HEK293 (cell line): ENCODE data around the gene RPS6KA2.
A peak's percentile ranks its signal among the peaks of the same experiment; 100 is the strongest.

ENCODE experiments used
- ATF2 ChIP-seq: fragments of 450-650 bp; formaldehyde crosslinking; IDR thresholded peaks from 2 replicates; pipeline ENCODE4 v1.5.1; 2016; ENCODE audit warnings: missing biosample characterization, missing genetic modification characterization, low read depth
- ELK4 ChIP-seq: IDR thresholded peaks from 2 replicates; pipeline ENCODE4 v1.6.1; 2011; ENCODE audit warnings: mild to moderate bottlenecking, low read depth, low read length, borderline replicate concordance
- HOXA7 ChIP-seq: sonication (generic); formaldehyde crosslinking; IDR thresholded peaks from 2 replicates; pipeline ENCODE4 v1.8.1; 2022; ENCODE audit warnings: missing genetic modification reagents, borderline replicate concordance
- KLF17 ChIP-seq: fragments of 450-650 bp; formaldehyde crosslinking; IDR thresholded peaks from 2 replicates; pipeline ENCODE4 v1.5.1; 2016; ENCODE audit warnings: missing biosample characterization, missing genetic modification characterization
- PRDM1 ChIP-seq: fragments of 450-650 bp; formaldehyde crosslinking; IDR thresholded peaks from 2 replicates; pipeline ENCODE4; 2016; ENCODE audit warnings: missing biosample characterization, missing genetic modification characterization
- REPIN1 ChIP-seq: fragments of 450-650 bp; formaldehyde crosslinking; IDR thresholded peaks from 2 replicates; pipeline ENCODE4 v1.5.1; 2017; ENCODE audit warnings: missing biosample characterization, missing genetic modification characterization, low read depth
- SALL2 ChIP-seq: fragments of 450-650 bp; formaldehyde crosslinking; IDR thresholded peaks from 2 replicates; pipeline ENCODE4 v1.5.0; 2017; ENCODE audit warnings: missing biosample characterization, mild to moderate bottlenecking, missing genetic modification characterization, borderline replicate concordance
- TSHZ1 ChIP-seq: fragments of 450-650 bp; formaldehyde crosslinking; IDR thresholded peaks from 2 replicates; pipeline ENCODE4 v1.5.1; 2016; ENCODE audit warnings: missing biosample characterization, missing genetic modification characterization, borderline replicate concordance
- ZBTB26 ChIP-seq: fragments of 450-650 bp; formaldehyde crosslinking; optimal IDR thresholded peaks from 2 replicates; pipeline ENCODE3; 2016; ENCODE audit warnings: missing biosample characterization, mild to moderate bottlenecking, missing genetic modification characterization
- ZNF10 ChIP-seq: fragments of 450-650 bp; formaldehyde crosslinking; IDR thresholded peaks from 2 replicates; pipeline ENCODE4 v1.5.1; 2017; ENCODE audit warnings: missing biosample characterization, missing genetic modification characterization
- ZNF175 ChIP-seq: fragments of 450-650 bp; formaldehyde crosslinking; IDR thresholded peaks from 2 replicates; pipeline ENCODE4 v1.5.1; 2016; ENCODE audit warnings: missing biosample characterization, missing genetic modification characterization
- ZNF202 ChIP-seq: fragments of 450-650 bp; formaldehyde crosslinking; IDR thresholded peaks from 2 replicates; pipeline ENCODE4 v1.5.1; 2016; ENCODE audit warnings: missing biosample characterization, missing genetic modification characterization, borderline replicate concordance
- ZNF26 ChIP-seq: fragments of 450-650 bp; formaldehyde crosslinking; IDR thresholded peaks from 2 replicates; pipeline ENCODE4 v1.5.1; 2016; ENCODE audit warnings: missing biosample characterization, missing genetic modification characterization
- ZNF324 ChIP-seq: fragments of 450-650 bp; formaldehyde crosslinking; IDR thresholded peaks from 2 replicates; pipeline ENCODE4 v1.5.1; 2016; ENCODE audit warnings: missing biosample characterization, missing genetic modification characterization
- ZNF398 ChIP-seq: fragments of 450-650 bp; formaldehyde crosslinking; IDR thresholded peaks from 2 replicates; pipeline ENCODE4 v1.5.1; 2017; ENCODE audit warnings: missing biosample characterization, missing genetic modification characterization
- ZNF449 ChIP-seq: fragments of 450-650 bp; formaldehyde crosslinking; IDR thresholded peaks from 2 replicates; pipeline ENCODE4 v1.5.1; 2017; ENCODE audit warnings: missing biosample characterization, mild to moderate bottlenecking, missing genetic modification characterization, moderate library complexity
- ZNF473 ChIP-seq: fragments of 450-650 bp; formaldehyde crosslinking; IDR thresholded peaks from 2 replicates; pipeline ENCODE4 v1.5.1; 2017; ENCODE audit warnings: missing biosample characterization, missing genetic modification characterization
- ZNF501 ChIP-seq: fragments of 450-650 bp; formaldehyde crosslinking; IDR thresholded peaks from 2 replicates; pipeline ENCODE4 v1.5.1; 2016; ENCODE audit warnings: missing biosample characterization, missing genetic modification characterization
- ZNF544 ChIP-seq: fragments of 450-650 bp; formaldehyde crosslinking; IDR thresholded peaks from 2 replicates; pipeline ENCODE4 v1.5.0; 2017; ENCODE audit warnings: missing biosample characterization, missing genetic modification characterization
- ZNF558 ChIP-seq: fragments of 450-650 bp; formaldehyde crosslinking; IDR thresholded peaks from 2 replicates; pipeline ENCODE4 v1.5.1; 2016; ENCODE audit warnings: missing biosample characterization, missing genetic modification characterization
- ZNF561 ChIP-seq: fragments of 450-650 bp; IDR thresholded peaks from 2 replicates; pipeline ENCODE4 v1.5.1; 2018; ENCODE audit warnings: missing biosample characterization, missing genetic modification characterization, borderline replicate concordance
- ZNF623 ChIP-seq: fragments of 450-650 bp; formaldehyde crosslinking; IDR thresholded peaks from 2 replicates; pipeline ENCODE4 v1.5.1; 2016; ENCODE audit warnings: missing biosample characterization, missing genetic modification characterization
- ZNF747 ChIP-seq: fragments of 450-650 bp; formaldehyde crosslinking; IDR thresholded peaks from 2 replicates; pipeline ENCODE4 v1.5.1; 2016; ENCODE audit warnings: missing biosample characterization, missing genetic modification characterization
- ZNF830 ChIP-seq: fragments of 450-650 bp; IDR thresholded peaks from 2 replicates; pipeline ENCODE4 v1.5.0; 2018; ENCODE audit warnings: missing biosample characterization, missing genetic modification characterization, low read depth, mild to moderate bottlenecking, moderate library complexity
- ZSCAN16 ChIP-seq: fragments of 450-650 bp; formaldehyde crosslinking; IDR thresholded peaks from 2 replicates; pipeline ENCODE4 v1.5.1; 2016; ENCODE audit warnings: missing biosample characterization, missing genetic modification characterization

The RPS6KA2 gene

GRCh38 chr6:166382933-166383801, 243.9 kb downstream of the RPS6KA2 start, which contains the start of gene MPC1 (continued):
- no peak for TF ChIP-seq ATF2 (tag by site-specific recombination)
- TF ChIP-seq ZNF175 = no peak
- no peak; the same call in 1 of the 2 replicates for TF ChIP-seq ZNF561 (tag by site-specific recombination)
- TF ChIP-seq TSHZ1 (tag by site-specific recombination) = no peak
- no peak for TF ChIP-seq SALL2 (tag by site-specific recombination)
- TF ChIP-seq ZNF449 = no peak
- no peak for TF ChIP-seq ZNF747 (tag by site-specific recombination)
- TF ChIP-seq PRDM1 (tag by site-specific recombination) = peak; percentile 68; the same call in 1 of the 2 replicates
- no peak for TF ChIP-seq ZNF324
- no peak for TF ChIP-seq ZNF202 (tag by site-specific recombination)
- no peak for TF ChIP-seq KLF17 (tag by site-specific recombination)
- TF ChIP-seq ZNF26 (tag by site-specific recombination) = no peak
- no peak for TF ChIP-seq ZNF398 (tag by site-specific recombination)
- peak; percentile 95 for TF ChIP-seq ZBTB26 (tag by site-specific recombination)
- TF ChIP-seq ZNF473 = no peak
- TF ChIP-seq ZNF501 = no peak
- TF ChIP-seq ZSCAN16 (tag by site-specific recombination) = no peak
- no peak for TF ChIP-seq ZNF544 (tag by site-specific recombination)
- TF ChIP-seq REPIN1 (tag by site-specific recombination) = no peak
- TF ChIP-seq ZNF10 = no peak
- no peak for TF ChIP-seq ZNF830
- TF ChIP-seq HOXA7 (CRISPR knock-in tag) = no peak
- no peak for TF ChIP-seq ZNF623 (tag by site-specific recombination)
- no peak for TF ChIP-seq ELK4
- no peak for TF ChIP-seq ZNF558
